HG03135 (cell line): Measurements from ENCODE around the gene LCE1D.

ENCODE experiments used
- ATAC-seq: cut with Tn5 transposase; IDR thresholded peaks from one replicate; pipeline ENCODE4 v1.9.1; 2021; ENCODE audit warnings: mild to moderate bottlenecking, moderate library complexity; ENCODE audit not compliant: unreplicated experiment

Gene LCE1D

GRCh38 chr1:152796421-152796820 lies at the start of gene LCE1D:
TSS of gene LCE1D (plus strand) at chr1:152796721. CDS start at chr1:152797795, 1,074 bp downstream.
- no peak for ATAC-seq

GRCh38 chr1:152747831-152748230 lies 48.7 kb upstream of the LCE1D start:
- ATAC-seq = no peak

GRCh38 chr1:152752225-152752624 lies 44.3 kb upstream of the LCE1D start:
- no peak for ATAC-seq

GRCh38 chr1:152753586-152753985 lies 42.9 kb upstream of the LCE1D start:
- ATAC-seq = no peak

GRCh38 chr1:152756872-152757271 lies 39.6 kb upstream of the LCE1D start:
- ATAC-seq = no peak

GRCh38 chr1:152757747-152758146 lies 38.8 kb upstream of the LCE1D start, which contains the start of gene KPRP:
TSS of gene KPRP (plus strand) at chr1:152758025. CDS start at chr1:152759589, 1,564 bp downstream.
- ATAC-seq = no peak

- no peak for ATAC-seq
These were observed 37.9 kb upstream of the LCE1D start for GRCh38 chr1:152758636-152759035.

GRCh38 chr1:152759453-152760173 lies 36.9 kb upstream of the LCE1D start:
- ATAC-seq = no peak

GRCh38 chr1:152760551-152761190 lies 35.9 kb upstream of the LCE1D start:
- no peak for ATAC-seq

- ATAC-seq = no peak
These were observed 34.8 kb upstream of the LCE1D start for GRCh38 chr1:152761609-152762213.

- ATAC-seq = no peak
These were observed 27.5 kb upstream of the LCE1D start for GRCh38 chr1:152768847-152769533.

- no peak for ATAC-seq
These were observed 26.1 kb upstream of the LCE1D start for GRCh38 chr1:152770411-152770810.

GRCh38 chr1:152774875-152775274 lies 21.6 kb upstream of the LCE1D start, which contains the start of gene LCE1F:
TSS of gene LCE1F (plus strand) at chr1:152775140. CDS start at chr1:152776372, 1,232 bp downstream.
- no peak for ATAC-seq

GRCh38 chr1:152776361-152776760 lies 20.2 kb upstream of the LCE1D start:
- ATAC-seq = no peak

- ATAC-seq = no peak
These were observed 18.9 kb upstream of the LCE1D start for GRCh38 chr1:152777510-152778137.

GRCh38 chr1:152783095-152783494 lies 13.4 kb upstream of the LCE1D start:
- no peak for ATAC-seq

GRCh38 chr1:152786077-152786476 lies 10.4 kb upstream of the LCE1D start, which contains the start of gene LCE1E:
TSS of gene LCE1E (plus strand) at chr1:152786257. CDS start at chr1:152787300, 1,043 bp downstream.
- no peak for ATAC-seq

- no peak for ATAC-seq
These were observed 835 bp upstream of the LCE1D start for GRCh38 chr1:152795686-152796085.

GRCh38 chr1:152801333-152801732 lies 4.8 kb downstream of the LCE1D start:
- ATAC-seq = no peak

GRCh38 chr1:152806576-152806975 lies 10.1 kb downstream of the LCE1D start, which contains the start of gene LCE1C:
TSS of gene LCE1C (minus strand) at chr1:152806651. CDS start at chr1:152805478, 1,173 bp downstream.
- ATAC-seq = no peak

GRCh38 chr1:152811050-152811449 lies 14.5 kb downstream of the LCE1D start:
- no peak for ATAC-seq
